Effector CD8-positive, alpha-beta T cell (primary cell): ENCODE results near the gene SUPT4H1.
A peak's percentile ranks its signal among the peaks of the same experiment; 100 is the strongest.

Source experiments
- DNase-seq: peaks from one replicate; lab custom pipeline; 2025; lab: John Stamatoyannopoulos, UW

Gene SUPT4H1

DNA sequence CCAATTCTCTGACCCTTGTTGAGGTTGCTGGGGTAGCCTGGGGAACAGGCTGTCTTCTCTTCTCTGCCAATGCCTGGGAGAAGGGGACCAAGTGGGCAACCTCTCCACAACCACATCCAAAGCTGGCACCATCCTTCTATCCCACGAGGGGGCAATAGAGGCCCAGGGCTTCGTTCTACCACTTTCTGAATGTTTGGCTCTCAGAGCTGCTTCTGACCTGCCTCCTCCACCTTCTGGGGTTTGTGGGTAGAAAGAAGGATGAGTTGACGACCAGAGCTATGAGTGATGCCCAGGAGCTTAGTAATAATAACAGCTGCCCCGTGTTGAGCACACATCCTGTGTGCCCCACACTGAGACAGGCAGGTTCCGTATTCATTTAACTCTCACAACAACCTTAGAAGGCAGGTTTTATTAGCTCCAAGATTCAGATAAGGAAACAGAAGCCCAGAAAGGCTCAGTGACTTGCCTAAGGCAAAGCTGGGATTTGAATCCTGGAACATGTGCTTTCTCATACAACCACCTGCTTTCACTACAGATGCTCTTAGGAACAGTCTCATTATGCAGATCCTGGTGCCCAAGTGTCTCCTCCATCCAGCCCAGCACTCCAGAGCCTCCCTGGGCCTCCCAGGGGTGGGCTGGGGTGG lies 34.5 kb downstream of the SUPT4H1 start:
- peak; percentile 42 for DNase-seq

DNA sequence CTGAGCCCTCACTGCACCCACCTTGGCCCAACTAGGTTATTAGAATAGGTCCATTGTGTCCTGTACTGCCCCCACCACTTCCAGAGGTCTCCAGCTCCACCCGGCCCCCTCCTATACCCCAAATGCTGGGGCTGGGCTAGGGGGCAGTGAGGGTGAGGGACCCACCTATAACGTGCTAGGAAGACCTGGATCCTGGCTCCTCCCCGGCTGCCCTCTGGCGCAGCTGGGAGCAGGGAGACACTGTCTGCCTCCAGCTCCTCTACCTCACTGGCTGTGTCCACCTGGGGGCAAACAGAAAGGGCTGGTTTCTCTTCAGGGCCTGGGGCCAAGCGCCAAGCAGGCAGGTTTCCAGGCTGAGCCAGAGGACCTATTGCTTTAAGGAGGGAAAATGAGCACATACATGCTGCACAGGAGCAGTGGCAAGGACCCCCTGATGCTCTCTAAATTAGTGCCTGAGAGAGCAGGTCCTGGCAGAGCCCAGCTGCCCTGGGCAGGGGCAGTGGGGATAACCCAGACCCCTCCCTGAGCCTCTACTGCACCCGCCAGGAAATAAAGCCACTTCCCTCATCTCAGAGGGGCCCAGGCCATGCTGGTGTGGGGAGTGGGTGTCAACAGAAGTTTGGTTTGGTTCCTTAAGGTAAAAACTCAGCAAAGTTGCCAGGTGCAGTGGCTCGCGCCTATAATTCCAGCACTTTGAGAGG lies 35.6 kb downstream of the SUPT4H1 start:
- DNase-seq: no peak

DNA sequence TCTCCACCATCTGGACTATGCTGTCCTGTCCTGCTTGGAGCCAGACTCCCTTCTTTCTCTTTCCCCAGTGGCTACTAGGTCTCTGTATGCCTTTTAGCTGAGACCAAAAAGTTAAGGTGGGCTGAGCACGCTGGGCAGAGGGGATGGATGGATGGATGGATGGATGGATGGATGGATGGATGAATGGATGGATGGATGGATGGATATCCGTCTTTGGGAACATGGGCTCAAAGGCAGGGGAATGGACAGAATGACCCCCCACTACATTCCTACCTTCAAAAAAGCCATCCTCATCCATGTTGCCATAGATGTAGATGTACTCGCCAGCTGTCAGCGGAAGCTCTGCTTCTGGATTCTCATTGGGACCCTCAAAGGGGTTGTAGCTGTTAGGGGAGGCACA lies 36.3 kb downstream of the SUPT4H1 start:
- DNase-seq: no peak

DNA sequence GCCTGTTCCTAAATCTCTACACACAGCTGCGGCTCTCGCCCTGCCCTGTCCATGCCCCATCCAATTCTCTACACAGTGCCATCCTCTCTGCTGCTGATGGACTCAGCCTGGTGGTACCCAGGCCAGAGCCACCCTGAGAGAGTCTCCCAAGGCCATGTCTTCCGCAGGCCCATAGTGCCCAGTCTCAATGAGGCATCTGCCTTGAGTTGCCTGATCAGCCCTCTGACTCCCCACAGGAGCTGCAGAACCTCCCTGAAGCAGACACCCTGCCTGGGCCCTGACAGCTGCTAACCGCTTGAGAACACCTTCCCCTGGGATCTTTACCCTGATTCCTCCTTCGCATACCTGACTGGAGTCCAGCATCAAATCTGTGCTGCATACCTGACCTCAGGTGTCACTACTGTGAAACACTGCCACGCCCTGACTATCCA lies 36.7 kb downstream of the SUPT4H1 start:
- DNase-seq: no peak

DNA sequence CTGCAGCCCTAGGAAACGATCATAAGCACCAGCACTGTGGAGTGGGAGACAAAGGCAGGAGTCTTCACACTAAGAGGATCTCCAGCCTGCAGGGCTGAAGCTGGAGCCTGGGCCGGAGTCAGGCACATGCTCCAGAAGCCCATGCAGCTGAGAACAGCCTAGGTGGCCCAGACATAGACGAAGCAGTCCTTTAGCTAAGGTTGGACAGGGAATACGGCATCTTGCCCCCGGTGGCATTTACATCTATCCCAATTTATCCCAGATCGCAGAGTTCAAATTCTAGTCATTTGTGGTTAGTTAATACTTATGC lies 37.3 kb downstream of the SUPT4H1 start:
- DNase-seq: no peak

DNA sequence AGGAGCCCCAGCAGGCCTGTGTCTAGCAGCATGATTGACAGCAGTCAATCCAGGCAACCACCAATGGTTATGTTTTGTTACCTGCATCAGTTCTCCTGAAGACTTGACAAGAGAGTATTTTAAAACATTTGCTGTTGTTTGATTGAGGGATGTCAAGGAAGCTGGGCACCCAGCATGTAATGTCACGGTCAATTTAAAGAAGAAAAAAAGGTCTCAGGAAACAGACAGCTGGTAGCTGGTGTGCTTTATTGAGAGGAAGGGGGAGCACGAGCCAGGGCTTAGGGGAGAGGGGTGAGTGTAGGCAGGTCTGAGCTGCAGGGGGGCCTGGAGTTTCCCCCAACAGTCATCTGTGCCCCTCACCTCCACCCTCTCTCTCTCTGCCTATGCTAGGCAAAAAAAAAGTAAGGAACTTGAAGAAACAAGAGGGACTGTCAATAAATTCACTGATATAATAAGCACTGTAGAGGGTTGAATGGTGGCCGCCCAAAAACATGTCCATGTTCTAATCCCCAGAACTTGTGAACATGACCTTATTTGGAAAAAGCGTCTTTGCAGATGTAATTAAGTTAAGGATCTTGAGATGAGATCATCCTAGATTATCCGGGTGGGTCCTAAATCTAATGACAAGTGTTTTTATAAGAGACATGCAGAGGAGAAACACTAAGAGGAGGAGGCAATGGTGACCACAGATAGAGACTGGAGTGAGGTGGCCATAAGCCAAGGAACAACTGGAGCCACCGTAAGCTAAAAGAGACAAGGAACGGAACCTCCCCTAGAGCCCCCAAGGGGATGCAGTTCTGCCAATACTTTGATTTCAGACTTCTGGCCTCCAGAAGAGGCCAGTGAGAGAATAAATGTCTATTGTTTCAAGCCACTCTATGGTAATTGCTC lies 37.9 kb downstream of the SUPT4H1 start:
- no peak for DNase-seq

DNA sequence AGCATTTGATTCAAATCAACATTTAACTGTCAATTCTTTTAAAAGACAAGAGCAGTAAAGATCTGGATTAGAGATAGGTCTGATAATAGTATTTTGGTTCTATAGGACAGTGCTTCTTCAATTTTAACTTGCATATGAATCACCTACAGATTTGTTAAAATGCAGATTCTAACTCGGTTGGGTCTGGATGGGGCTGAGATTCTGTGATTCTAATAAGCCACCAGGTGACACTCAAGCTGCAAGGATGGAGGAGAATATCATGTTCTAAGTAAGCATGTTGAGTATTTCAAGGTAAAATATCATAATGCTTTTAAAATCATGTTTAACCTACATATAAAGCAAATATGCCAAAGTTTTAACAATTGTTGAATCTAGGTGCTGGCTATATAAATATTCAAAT lies 39.2 kb downstream of the SUPT4H1 start:
- DNase-seq: no peak

DNA sequence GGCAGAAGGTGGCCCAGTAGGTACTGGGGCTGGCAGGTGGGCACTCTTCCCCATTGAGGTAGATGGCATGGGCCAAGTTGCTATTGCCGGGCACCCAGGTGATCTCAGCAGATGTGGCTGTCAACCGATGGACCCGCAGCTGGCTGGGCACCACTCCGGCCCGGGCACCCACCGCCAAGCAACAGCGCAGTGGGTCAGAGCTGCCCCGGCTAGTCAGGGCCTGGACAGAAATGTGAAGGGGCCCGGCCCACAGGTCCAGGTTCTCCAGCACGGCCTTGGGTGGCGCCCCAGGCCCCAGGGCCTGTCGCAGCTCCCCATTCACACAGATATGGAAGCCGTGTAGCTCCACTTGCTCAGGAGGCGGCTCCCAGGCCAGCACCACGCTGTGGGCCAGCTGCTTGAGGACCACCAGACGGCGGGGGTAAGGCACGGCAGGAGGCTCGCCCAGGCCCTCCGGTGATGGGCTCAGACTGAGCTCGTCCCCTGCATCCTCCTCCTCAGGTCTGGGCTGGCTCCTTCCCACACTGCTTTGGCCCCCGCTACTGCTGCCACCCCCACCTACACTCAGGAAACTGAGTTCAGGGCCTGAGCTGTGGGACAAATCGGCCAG lies 39.9 kb downstream of the SUPT4H1 start:
- DNase-seq: no peak

DNA sequence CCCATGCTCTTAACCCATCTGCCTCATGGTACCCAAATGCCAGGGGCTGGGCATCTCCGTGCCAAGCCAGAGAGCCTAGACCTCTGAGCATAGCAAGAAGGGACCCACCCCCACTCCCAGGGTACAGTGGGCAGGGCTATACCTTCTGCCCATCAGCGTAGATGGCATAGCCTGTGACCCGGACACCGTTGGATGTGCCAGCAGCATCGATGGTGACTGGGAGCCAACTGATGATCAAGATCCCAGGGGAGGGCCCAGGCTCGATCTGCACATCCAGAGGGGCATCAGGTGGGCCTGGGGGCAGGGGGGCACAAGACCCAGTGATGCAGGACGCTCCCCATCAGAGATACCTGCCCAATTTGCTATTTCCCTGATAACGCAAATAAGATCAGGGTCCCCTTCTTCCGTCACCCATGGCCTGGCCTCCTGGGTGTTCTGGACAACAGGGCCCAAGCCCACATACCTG lies 40.5 kb downstream of the SUPT4H1 start:
- DNase-seq: no peak

DNA sequence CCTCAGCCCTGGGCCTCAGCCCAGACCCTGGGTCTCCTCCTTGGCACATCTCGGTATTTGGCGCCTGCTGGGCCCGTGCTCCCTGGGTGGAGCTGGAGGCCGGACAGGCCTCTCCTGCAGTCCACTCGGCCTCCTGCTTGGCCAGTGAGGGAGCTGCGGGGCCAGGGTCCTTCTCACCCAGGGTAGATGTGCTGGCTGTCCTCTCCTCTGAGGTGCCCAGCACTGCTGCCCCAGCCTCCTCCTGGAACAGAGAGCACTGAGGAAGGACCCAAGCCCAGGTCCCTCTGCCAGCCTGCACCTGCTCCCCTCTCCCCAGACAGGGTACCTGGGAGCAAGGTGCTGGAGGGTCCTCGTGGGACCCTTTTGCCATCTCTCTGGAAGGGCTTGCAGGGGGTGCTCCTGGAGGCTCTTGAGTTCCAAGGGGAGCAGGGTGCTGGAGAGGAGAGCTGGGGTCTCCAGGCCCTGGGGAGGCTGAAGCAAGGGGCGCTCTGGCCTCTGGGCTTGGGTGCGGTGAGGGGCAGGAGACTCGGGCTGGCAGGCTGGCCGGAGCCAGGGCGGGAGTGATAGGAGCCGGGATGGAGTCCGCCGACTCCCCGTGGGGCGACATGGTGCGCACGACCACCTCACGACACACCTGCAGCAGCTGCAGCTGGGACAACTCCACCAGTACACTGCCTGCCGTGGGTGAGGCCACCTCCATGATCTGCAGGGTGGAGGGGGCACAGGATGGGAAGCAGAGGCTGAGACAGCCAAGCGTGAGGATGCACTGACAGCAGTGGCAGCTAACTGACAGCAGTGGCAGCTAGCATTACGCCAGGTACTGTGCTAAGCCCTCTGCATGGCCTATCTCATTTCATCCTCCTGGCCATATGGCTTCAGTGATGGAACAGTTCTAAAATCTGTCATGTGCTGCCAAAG lies 41.2 kb downstream of the SUPT4H1 start:
- DNase-seq: no peak

DNA sequence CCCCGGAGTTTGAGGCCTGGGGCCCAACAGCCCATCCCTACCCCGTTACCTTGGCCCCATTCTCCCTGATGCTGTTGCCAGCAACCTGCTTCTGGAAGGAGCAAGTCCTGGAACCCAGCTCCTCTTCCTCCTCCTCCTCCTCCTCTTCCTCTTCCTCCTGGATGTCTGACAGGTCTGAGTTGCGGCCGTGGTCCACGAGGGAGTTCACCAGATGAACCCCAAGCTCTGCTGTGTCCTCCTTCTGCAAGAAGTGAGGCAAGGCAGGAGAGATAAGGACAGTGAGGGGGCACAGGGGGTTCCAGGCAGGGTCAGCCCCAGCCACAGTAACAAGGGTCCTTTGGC lies 42.1 kb downstream of the SUPT4H1 start:
- no peak for DNase-seq

DNA sequence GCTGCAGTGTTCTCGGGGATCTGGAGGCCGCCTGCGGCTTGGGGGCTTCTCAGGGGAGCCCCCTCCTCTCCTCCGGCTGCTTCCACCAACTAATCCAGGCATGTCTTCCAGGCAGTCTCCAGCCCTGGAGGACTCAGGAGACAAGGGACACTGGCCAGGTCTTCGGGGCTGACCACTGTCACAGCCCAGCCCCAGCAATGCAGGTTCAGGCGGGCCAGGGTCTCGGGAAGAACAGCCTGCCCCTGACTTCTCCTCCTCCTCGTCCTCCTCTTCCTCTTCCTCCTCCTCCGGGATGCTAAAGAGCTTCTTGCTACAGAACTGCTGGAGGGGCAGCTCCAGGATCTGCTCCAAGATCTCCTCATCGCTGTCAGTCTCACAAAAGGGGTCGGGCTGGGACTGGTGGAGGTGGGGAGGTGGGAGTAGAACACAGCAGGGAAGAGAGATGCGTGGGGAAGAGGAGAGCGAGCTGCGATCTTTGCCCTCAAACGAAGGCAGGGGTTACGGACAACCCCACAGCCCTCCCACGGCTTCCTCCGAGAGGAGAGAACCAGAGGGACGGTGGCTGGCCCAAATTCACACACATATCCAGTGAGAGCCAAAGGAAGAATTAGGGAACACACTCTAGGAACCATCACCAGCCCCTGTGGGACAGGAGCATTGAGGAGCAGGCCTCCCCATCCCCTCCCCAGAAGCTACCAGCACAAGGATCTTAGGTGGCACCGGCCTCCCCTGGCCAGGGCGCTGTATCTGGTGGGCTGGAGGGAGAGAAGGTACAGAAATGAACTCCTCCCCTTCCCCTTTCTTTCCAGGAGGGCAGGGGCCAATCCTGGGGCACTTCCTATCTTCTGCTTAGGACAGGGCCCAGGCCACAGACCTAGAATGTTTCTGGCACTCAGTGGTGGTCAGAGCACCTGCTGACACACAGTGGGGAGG lies 42.8 kb downstream of the SUPT4H1 start:
- no peak for DNase-seq

DNA sequence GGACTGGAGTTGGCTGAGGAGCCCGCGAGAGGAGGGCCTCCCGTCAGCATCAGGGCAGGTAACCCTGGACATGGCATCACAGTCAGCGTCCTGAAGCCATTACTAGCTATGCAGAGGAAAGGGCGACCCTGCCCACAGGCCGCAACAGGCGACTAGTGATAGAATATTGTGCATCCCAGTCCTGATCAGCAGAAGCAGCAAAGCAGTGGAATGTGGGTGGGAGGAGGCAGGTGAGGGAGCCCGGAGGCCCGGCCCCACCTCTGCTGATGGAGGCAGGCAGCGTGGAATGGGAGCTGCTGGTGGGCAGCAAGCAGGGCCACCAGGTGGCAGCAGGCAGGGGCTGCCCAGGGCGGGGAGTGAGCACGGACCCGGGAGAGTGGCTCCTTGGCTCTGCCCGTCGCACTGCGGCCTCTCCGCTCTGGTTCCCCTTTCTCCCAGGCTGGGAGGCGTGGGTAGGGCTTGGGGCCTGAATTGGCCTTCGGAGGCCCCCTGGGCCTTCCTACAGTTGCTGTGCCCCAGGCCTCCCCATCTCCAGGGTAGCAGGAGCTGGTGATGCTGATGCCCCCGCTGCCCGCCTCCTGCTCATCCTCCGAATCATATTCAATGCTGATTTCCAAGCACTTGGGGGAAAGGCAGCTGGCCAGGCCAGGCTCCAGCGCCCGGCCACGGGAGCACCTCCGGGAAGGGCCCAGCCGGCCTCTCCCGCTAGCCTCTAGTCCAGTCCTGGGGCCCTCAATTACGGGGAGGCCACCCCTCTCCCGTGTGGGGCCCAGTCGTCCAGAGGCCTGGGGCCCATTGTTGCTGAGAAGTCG lies 43.6 kb downstream of the SUPT4H1 start:
- no peak for DNase-seq

DNA sequence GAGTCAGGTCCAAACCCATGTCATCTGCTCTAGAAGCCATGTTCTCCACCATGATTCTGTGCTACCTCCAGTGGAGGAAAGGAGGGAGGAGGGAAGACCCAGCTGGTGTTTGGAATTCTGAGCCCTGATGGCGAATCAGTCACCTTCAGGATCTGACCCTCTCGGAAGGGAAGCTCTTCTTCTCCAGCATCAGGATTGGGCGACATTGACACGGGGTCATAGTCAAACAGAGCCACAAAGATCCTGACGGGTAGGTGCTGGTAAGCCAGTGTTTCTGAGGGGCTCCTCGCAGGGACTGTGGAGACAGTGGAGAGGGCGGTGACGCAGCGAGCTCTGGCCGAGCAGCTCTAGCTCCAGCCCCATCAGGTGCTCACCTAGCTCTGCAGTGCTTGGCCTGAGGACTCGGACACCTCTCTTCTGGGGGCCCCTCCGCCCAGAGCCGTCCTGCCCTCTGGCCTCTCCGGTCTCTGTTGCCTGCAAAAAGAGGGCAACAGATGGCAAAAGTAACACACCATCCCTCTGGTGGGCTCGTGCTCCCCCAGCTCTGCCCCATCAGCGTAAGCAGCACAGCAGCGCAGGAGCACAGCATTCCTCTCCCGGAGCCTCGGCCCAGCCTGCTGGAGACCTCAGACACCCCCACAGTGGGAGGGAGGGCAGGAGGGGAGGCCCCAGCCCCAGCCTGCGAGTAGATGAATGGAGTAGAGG lies 44.4 kb downstream of the SUPT4H1 start:
- DNase-seq: no peak

DNA sequence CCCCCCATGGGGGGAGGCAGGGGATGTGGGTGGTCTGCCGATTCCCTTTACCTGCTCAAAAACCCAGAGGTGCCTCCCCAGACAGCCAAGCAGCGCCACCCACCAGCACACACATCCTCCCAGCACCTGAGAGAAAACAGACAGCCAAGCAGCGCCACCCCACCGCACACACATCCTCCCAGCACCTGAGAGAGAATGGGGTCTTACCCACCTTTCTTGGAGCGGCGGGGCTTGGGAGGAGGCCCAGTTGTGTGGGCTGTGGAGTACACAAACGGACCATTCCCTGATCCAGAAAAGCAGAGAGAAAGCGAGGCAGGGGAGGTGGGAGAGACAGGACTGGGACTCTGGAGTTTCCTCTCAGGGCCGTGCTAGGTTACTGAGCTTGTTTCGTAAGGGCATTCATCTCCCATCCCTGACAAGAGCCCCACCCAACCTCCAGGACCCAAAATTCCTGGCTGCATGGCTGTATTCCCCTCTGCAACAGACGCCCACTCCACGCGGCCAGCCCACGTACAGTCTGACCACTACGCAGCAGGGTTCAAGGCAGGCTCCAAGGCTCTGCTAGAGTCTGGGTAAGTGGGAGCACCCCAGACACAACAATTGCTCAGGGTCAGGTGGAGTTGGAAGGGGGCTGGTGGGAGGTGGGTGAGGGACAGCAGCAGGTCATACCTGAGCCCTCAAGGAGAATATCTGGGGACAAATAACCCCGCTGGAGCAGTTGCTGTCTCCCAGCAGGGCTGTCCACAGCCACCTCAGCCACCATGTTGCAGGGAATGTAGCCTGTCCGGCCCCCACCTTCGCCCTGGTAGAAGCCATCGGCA lies 45.7 kb downstream of the SUPT4H1 start:
- DNase-seq: no peak

DNA sequence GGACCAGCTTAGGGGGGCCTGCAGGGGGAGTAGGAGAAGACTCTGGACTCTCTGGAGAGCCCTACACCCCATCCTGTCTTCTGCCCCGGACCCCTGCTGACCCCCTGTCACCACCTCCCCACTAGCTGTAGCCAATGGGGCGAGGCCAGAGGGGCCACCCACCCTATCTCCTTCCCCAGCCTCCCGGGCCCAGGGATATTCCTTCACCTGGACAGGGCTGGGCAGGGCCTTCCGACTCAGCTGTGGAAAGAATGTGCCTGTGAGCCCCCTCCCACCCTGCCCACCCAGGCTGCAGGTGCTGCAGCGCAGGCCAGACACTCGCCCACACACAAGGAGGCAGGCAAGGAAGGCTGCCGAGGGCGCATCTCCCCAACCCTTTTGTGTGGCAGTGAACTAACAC lies 46.4 kb downstream of the SUPT4H1 start:
- no peak for DNase-seq

DNA sequence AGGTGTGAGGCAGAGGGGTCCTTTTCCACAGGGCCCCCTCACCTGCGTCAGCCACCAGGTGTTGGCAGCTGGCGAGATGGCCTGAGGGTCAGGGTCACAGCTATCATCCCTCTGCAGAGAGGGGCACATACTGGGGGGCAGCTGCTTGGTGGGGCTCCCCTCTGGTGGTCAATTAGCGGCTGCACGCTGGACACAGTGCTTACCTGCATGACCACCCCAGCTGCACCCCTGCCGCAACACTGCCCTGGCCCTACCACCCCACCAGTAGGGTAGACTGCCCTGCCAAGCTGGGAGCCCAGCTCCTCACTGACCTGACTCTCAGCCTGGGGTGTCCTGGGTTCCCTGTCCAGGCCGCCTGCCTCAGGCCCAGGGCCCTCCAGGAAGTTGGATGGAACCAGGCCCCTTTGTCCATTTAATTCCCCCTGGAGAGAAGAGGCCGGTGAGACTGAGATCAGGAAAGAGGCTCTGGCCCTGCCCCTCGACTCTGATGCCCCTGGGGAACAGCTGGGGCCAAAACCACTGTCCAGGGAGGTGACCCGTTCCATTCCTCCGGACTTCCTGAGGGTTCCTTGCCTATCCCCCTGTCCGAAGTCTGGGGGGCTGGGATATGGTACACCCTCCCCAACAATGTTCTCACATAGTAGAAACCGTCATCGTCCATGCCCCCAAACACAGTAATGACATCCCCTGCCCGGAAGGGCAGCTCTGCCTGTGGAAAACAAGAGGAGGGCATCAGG lies 47.1 kb downstream of the SUPT4H1 start:
- DNase-seq: no peak
